Measurements from ENCODE around the gene PLEKHB1. TPM values are rescaled to one million over a fixed set of nuclear protein-coding genes. Genes with fewer than 3 reads are reported as not detected.

The PLEKHB1 gene
- total and polyA plus RNA-seq, 10 of the 15 experiments (the other 5 are each of a cell fraction or from before 2014, with no cell fraction given) = 0.58 to 2.6 (median 1.5) TPM; not detected in 1

DNA sequence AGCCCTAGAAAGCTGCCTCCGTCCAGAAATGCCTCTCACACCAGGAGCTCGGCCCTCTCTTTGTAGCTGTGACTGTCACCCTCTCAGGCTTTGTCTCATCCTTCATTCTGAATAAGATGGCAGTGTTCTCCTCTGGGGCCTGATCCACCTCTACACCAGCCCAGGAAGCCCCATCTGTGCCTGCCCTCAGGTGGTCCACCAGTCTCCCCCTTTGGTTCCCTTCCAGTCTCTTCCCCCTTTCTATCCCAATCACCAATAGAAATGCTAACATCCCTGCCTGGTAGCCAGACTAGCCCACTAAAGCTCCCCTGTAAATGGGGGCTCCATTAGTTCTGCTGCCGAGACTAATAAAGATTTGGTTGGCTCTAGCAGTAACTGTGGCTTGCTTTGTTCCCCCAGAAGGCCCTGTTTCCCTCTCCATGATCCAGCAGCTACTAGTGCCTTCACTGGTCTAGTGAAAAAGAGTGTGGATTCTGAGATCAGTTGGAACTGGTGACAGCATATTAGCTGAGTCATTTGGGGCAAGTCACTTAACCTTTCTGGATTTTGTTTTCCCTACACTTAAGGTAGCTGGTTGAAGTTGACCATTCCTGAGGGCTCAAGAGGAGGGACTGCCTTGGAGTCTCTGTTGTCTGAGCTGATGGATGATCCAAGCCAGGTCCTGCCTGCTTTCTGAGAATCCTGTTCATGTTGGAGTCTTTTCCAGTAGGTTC is 16.2 kb downstream of the PLEKHB1 start:
- Histone ChIP-seq H3K27me3 (replicated peaks in 1 of 2; ENCODE audit: control insufficient read depth in 2 of 2, insufficient read depth in 2 of 2, low read length in 1 of 2) (no peaks in the 10 kb centered on the region), H3K9ac (ENCODE audit: control insufficient read depth, insufficient read depth, low read length) (no peak overlapping the region), H3K4me3 (no peak overlapping the region), H2AFZ (ENCODE audit: control insufficient read depth, low read depth, low read length) (no peak overlapping the region), H4K20me1 (ENCODE audit: control insufficient read depth, insufficient read depth) (no peaks in the 10 kb centered on the region), H3K27ac (ENCODE audit: control insufficient read depth, insufficient read depth) (no peak overlapping the region), H3K4me2 (ENCODE audit: control insufficient read depth, insufficient read depth) (no peak overlapping the region), H3K9me3 (replicated peaks; ENCODE audit: control insufficient read depth, insufficient read depth, low read length) (no peaks in the 10 kb centered on the region), H3K4me1 (ENCODE audit: control insufficient read depth, insufficient read depth, low read length) (no peaks in the 10 kb centered on the region), H3K79me2 (ENCODE audit: control insufficient read depth, insufficient read depth, low read length) (no peaks in the 10 kb centered on the region), H3K36me3 (ENCODE audit: control insufficient read depth in 2 of 2, insufficient read depth in 2 of 2, low read length in 1 of 2) (no peaks in the 10 kb centered on the region)
- ATAC-seq (no peak), DNase-seq (ENCODE audit: low read depth, low spot score) (no peak), FAIRE-seq (no peak)
- TF ChIP-seq, protein P1, sequence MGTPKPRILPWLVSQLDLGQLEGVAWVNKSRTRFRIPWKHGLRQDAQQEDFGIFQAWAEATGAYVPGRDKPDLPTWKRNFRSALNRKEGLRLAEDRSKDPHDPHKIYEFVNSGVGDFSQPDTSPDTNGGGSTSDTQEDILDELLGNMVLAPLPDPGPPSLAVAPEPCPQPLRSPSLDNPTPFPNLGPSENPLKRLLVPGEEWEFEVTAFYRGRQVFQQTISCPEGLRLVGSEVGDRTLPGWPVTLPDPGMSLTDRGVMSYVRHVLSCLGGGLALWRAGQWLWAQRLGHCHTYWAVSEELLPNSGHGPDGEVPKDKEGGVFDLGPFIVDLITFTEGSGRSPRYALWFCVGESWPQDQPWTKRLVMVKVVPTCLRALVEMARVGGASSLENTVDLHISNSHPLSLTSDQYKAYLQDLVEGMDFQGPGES (IDR thresholded peaks at IDR 0.05) = no peak
- no peak for TF ChIP-seq NRF1 (conservative IDR thresholded peaks at IDR 0.05; ENCODE audit: low read depth, low read length)
- TF ChIP-seq, protein P2, sequence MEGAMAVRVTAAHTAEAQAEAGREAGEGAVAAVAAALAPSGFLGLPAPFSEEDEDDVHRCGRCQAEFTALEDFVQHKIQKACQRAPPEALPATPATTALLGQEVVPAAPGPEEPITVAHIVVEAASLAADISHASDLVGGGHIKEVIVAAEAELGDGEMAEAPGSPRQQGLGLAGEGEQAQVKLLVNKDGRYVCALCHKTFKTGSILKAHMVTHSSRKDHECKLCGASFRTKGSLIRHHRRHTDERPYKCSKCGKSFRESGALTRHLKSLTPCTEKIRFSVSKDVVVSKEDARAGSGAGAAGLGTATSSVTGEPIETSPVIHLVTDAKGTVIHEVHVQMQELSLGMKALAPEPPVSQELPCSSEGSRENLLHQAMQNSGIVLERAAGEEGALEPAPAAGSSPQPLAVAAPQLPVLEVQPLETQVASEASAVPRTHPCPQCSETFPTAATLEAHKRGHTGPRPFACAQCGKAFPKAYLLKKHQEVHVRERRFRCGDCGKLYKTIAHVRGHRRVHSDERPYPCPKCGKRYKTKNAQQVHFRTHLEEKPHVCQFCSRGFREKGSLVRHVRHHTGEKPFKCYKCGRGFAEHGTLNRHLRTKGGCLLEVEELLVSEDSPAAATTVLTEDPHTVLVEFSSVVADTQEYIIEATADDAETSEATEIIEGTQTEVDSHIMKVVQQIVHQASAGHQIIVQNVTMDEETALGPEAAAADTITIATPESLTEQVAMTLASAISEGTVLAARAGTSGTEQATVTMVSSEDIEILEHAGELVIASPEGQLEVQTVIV (IDR thresholded peaks at IDR 0.05; ENCODE audit: borderline replicate concordance, partially characterized antibody) = no peak
- POLR2A ChIA-PET = interaction anchor here (0.6 kb wide), 1 partner anchor 277 kb away, joined by 3 read pairs; no protein-coding TSS in a partner anchor
- CTCF ChIA-PET = interaction anchor here (0.5 to 8.1 kb wide), 21 partner anchors 8 to 312 kb away, joined by 3 to 173 read pairs (median 9); no protein-coding TSS in a partner anchor
- no TSS peak for BruUV-seq (replicated peaks)
- WGBS (ENCODE audit: insufficient coverage, insufficient replicate concordance, low lambda C conversion rate, missing lambda C conversion rate) = 93% methylated on average over 3 of the region's 3 CpGs
- intact Hi-C loops (cut with micrococcal nuclease; ENCODE audit: unreplicated experiment) (loop anchor here (5.0 kb wide), 1 partner anchor 245 kb away; no protein-coding TSS in a partner anchor), in situ Hi-C loops (cut with MboI) (loop anchor here (5.0 kb wide), 2 partner anchors 260 to 310 kb away; no protein-coding TSS in a partner anchor)
- SMC1A ChIA-PET (ENCODE audit: uncharacterized antibody, unreplicated experiment) = interaction anchor here (0.5 to 6.3 kb wide), 11 partner anchors 15 to 479 kb away, joined by 3 to 79 read pairs (median 4); no protein-coding TSS in a partner anchor
- RAD21 ChIA-PET (ENCODE audit: unreplicated experiment) = interaction anchor here (1.0 to 5.2 kb wide), 11 partner anchors 15 to 354 kb away, joined by 3 to 64 read pairs (median 4); no protein-coding TSS in a partner anchor
